GM19099 (cell line): ENCODE measurements around the gene MYO5C.

Experiments used
- POLR2A ChIP-seq: IDR thresholded peaks from 3 replicates; pipeline ENCODE4 v1.6.1; 2011; ENCODE audit warnings: low read depth; ENCODE audit not compliant: insufficient read length; ENCODE audit errors: extremely low read depth

The MYO5C gene

GRCh38 chr15:52295421-52296001 lies at the start of gene MYO5C:
Gene MYO5C, minus strand, starts transcription at chr15:52295804. Its CDS starts 168 bp downstream, at chr15:52295636.
- TF ChIP-seq POLR2A, result no peak

- no peak for TF ChIP-seq POLR2A
These were observed 49.0 kb upstream of the MYO5C start for GRCh38 chr15:52344592-52344991.

- no peak for TF ChIP-seq POLR2A
These were observed 48.2 kb upstream of the MYO5C start for GRCh38 chr15:52343831-52344230.

- TF ChIP-seq POLR2A, result no peak
These were observed 44.5 kb upstream of the MYO5C start for GRCh38 chr15:52340093-52340492.

- no peak for TF ChIP-seq POLR2A
These were observed 43.3 kb upstream of the MYO5C start for GRCh38 chr15:52338891-52339290.

- TF ChIP-seq POLR2A, result no peak
These were observed 42.5 kb upstream of the MYO5C start for GRCh38 chr15:52338058-52338457.

- no peak for TF ChIP-seq POLR2A
These were observed 41.7 kb upstream of the MYO5C start for GRCh38 chr15:52337198-52337853.

GRCh38 chr15:52336529-52336928 lies 40.9 kb upstream of the MYO5C start:
- TF ChIP-seq POLR2A, result no peak

GRCh38 chr15:52334491-52335160 lies 39.0 kb upstream of the MYO5C start:
- no peak for TF ChIP-seq POLR2A

GRCh38 chr15:52331490-52332240 lies 36.1 kb upstream of the MYO5C start:
- TF ChIP-seq POLR2A, result no peak

- TF ChIP-seq POLR2A, result no peak
These were observed 34.4 kb upstream of the MYO5C start for GRCh38 chr15:52329987-52330386.

- TF ChIP-seq POLR2A, result no peak
These were observed 33.5 kb upstream of the MYO5C start for GRCh38 chr15:52329150-52329549.

GRCh38 chr15:52328680-52329079 lies 33.1 kb upstream of the MYO5C start:
- TF ChIP-seq POLR2A, result no peak

- no peak for TF ChIP-seq POLR2A
These were observed 31.2 kb upstream of the MYO5C start for GRCh38 chr15:52326756-52327155.

- TF ChIP-seq POLR2A, result no peak
These were observed 28.5 kb upstream of the MYO5C start for GRCh38 chr15:52324109-52324508.

- no peak for TF ChIP-seq POLR2A
These were observed 23.3 kb upstream of the MYO5C start for GRCh38 chr15:52318729-52319500.

GRCh38 chr15:52317688-52318087 lies 22.1 kb upstream of the MYO5C start:
- no peak for TF ChIP-seq POLR2A
